A375 (cell line): ENCODE results near the gene SENP6. TPM values are rescaled to one million over a fixed set of nuclear protein-coding genes. Genes with fewer than 3 reads are reported as not detected.

Experiments used
- small RNA-seq: library from RNA; depleted of rRNA; stranded (forward); fragments of <200 nt; gene quantifications from one replicate; pipeline ENCODE3, GENCODE V24; 2014
- total RNA-seq: library from RNA; depleted of rRNA; stranded (reverse); fragments of >200 nt; shearing (Covaris generic); gene quantifications from 2 replicates; pipeline ENCODE4 v1.2.3, GENCODE V29; 2014; rRNA removed

Gene SENP6
- 50.8 and 55.4 TPM in 2 replicates for total RNA-seq

GRCh38 chr6:75601304-75602245 lies at the start of gene SENP6:
Gene SENP6, plus strand, starts transcription at chr6:75601880. Its CDS starts 645 bp downstream, at chr6:75602525.

GRCh38 chr6:75748743-75749538 lies 147.3 kb downstream of the SENP6 start, which contains the start of gene MYO6:
Gene MYO6, plus strand, starts transcription at chr6:75749239. Its CDS starts 68,309 bp downstream, at chr6:75817548.

Small RNA genes lying within 50 kb of the gene (small RNA-seq; reads per million reads assigned to genes)
- gene RNU6-1016P (not detected), gene RNU6-1338P (not detected), gene RNU6-155P (not detected)

Other genes starting within 250 kb of the SENP6 start
- 0.11 TPM in 1 of 2 replicates, not detected in the other for gene FILIP1, start 108.1 kb upstream of the SENP6 start, total RNA-seq
- 3.6 and 5.6 TPM in 2 replicates for gene MYO6, start 147.4 kb downstream of the SENP6 start, total RNA-seq